Measurements from ENCODE around the gene LARGE2.

DNA sequence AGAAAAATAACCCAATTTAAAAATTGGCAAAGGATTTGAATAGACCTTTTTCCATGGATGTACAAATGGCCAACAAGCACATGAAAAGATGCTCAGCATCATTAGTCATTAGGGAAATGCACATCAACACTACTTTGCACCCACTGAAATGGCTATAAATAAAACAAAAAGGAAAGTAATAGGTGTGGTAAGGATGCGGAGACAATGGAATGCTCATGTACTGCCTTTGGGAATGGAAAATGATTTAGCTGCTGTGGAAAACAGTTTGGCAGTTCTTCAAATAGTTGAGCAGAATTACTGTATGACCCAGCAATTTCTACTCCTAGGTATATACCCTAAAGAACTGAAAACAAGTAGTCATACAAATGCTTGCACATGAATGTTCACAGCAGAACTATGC is 37.4 kb downstream of the LARGE2 start:
- TF ChIP-seq EP300 (conservative IDR thresholded peaks at IDR 0.05; ENCODE audit: poor library complexity, severe bottlenecking) (no peak), EZH2 (IDR thresholded peaks at IDR 0.05; ENCODE audit: borderline replicate concordance, insufficient read depth, low read length, poor library complexity, severe bottlenecking) (no peak), RAD21 (conservative IDR thresholded peaks at IDR 0.05) (no peak), MXI1 (conservative IDR thresholded peaks at IDR 0.05; ENCODE audit: poor library complexity, severe bottlenecking) (no peak), TAF1 (IDR thresholded peaks at IDR 0.05; ENCODE audit: low read depth) (no peak)
- TF ChIP-seq, protein P1, sequence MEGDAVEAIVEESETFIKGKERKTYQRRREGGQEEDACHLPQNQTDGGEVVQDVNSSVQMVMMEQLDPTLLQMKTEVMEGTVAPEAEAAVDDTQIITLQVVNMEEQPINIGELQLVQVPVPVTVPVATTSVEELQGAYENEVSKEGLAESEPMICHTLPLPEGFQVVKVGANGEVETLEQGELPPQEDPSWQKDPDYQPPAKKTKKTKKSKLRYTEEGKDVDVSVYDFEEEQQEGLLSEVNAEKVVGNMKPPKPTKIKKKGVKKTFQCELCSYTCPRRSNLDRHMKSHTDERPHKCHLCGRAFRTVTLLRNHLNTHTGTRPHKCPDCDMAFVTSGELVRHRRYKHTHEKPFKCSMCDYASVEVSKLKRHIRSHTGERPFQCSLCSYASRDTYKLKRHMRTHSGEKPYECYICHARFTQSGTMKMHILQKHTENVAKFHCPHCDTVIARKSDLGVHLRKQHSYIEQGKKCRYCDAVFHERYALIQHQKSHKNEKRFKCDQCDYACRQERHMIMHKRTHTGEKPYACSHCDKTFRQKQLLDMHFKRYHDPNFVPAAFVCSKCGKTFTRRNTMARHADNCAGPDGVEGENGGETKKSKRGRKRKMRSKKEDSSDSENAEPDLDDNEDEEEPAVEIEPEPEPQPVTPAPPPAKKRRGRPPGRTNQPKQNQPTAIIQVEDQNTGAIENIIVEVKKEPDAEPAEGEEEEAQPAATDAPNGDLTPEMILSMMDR (IDR thresholded peaks at IDR 0.05; ENCODE audit: poor library complexity, severe bottlenecking): no peak

Data from neural cell (in vitro differentiated cells).